Neural progenitor cell (in vitro differentiated cells): ENCODE measurements around the gene NOP16. TPM values are rescaled to one million over a fixed set of nuclear protein-coding genes. Genes with fewer than 3 reads are reported as not detected.
A peak's percentile ranks its signal among the peaks of the same experiment; 100 is the strongest.

ENCODE experiments used
- DNase-seq: peaks from one replicate; pipeline ENCODE4 v3.0.0-alpha.2; 2016; ENCODE audit warnings: low spot score
- H2AFZ ChIP-seq: fragments of 200-600 bp; sonication (generic); replicated peaks from 2 replicates; pipeline ENCODE4 v1.6.1; 2016; ENCODE audit warnings: antibody characterized with exemption
- H3F3A ChIP-seq: fragments of 200-600 bp; sonication (generic); 2 replicates; pipeline ENCODE4 v1.6.1; 2016; ENCODE audit warnings: antibody characterized with exemption, low read depth
- H3K27ac ChIP-seq: fragments of 200-600 bp; sonication (generic); 2 replicates; pipeline ENCODE4 v1.5.1; 2016; ENCODE audit warnings: mild to moderate bottlenecking
- H3K27me3 ChIP-seq: fragments of 200-600 bp; sonication (generic); 2 replicates; pipeline ENCODE4 v1.6.1; 2016; ENCODE audit warnings: mild to moderate bottlenecking, moderate library complexity
- H3K36me3 ChIP-seq: fragments of 200-600 bp; sonication (generic); 2 replicates; pipeline ENCODE4 v1.5.1; 2016
- H3K4me1 ChIP-seq: fragments of 200-600 bp; sonication (generic); 2 replicates; pipeline ENCODE4 v1.6.1; 2016; ENCODE audit warnings: mixed run types
- H3K4me2 ChIP-seq: fragments of 200-600 bp; sonication (generic); 2 replicates; pipeline ENCODE4 v1.6.1; 2016
- H3K4me3 ChIP-seq: fragments of 200-600 bp; sonication (generic); 2 replicates; pipeline ENCODE4 v1.5.1; 2016
- H3K79me2 ChIP-seq: fragments of 200-600 bp; sonication (generic); 2 replicates; pipeline ENCODE4 v1.6.1; 2016; ENCODE audit warnings: low read depth
- H3K9ac ChIP-seq: fragments of 200-600 bp; sonication (generic); 2 replicates; pipeline ENCODE4 v1.6.1; 2016
- H3K9me3 ChIP-seq: fragments of 200-600 bp; sonication (generic); 2 replicates; pipeline ENCODE4 v1.5.1; 2016; ENCODE audit warnings: low read depth
- H4K20me1 ChIP-seq: fragments of 200-600 bp; sonication (generic); 2 replicates; pipeline ENCODE4 v1.6.1; 2016; ENCODE audit warnings: low read depth
- H3K27ac Mint-ChIP-seq: 3 replicates; pipeline ENCODE4 v1.8.0; 2021; ENCODE audit warnings: mixed read lengths
- H3K27me3 Mint-ChIP-seq: 2 replicates; pipeline ENCODE4 v1.8.0; 2022; ENCODE audit warnings: low read depth, mild to moderate bottlenecking, inconsistent platforms, moderate library complexity, mixed read lengths; ENCODE audit not compliant: insufficient read depth
- H3K36me3 Mint-ChIP-seq: 3 replicates; pipeline ENCODE4 v1.8.0; 2021; ENCODE audit warnings: mixed read lengths
- H3K4me1 Mint-ChIP-seq: 3 replicates; pipeline ENCODE4 v1.8.0; 2021; ENCODE audit warnings: mixed read lengths
- H3K4me3 Mint-ChIP-seq: 3 replicates; pipeline ENCODE4 v1.8.0; 2021; ENCODE audit warnings: mild to moderate bottlenecking, moderate library complexity, mixed read lengths
- H3K9me3 Mint-ChIP-seq: 3 replicates; pipeline ENCODE4 v1.8.0; 2020; ENCODE audit warnings: mixed read lengths
- EZH2 ChIP-seq: fragments of 200-600 bp; sonication (generic); IDR thresholded peaks from 2 replicates; pipeline ENCODE4 v1.6.1; 2017; ENCODE audit warnings: antibody characterized with exemption, mild to moderate bottlenecking, moderate library complexity
- EZH2phosphoT487 ChIP-seq: fragments of 200-600 bp; sonication (generic); IDR thresholded peaks from 2 replicates; pipeline ENCODE4 v1.6.1; 2017; ENCODE audit warnings: antibody characterized with exemption
- microRNA counts: library from miRNA; unstranded; fragments of <30 nt; microRNA quantifications from one replicate; lab custom pipeline; 2016
- microRNA-seq: library from miRNA; unstranded; fragments of <30 nt; microRNA quantifications from one replicate; pipeline ENCODE4, GENCODE V29; 2016
- small RNA-seq: library from RNA; depleted of rRNA; stranded (forward); fragments of <200 nt; gene quantifications from one replicate; pipeline ENCODE3, GENCODE V24; 2015
- total RNA-seq: library from RNA; depleted of rRNA; stranded (reverse); fragments of >200 nt; gene quantifications from 2 replicates; pipeline ENCODE4 v1.2.3, GENCODE V29; 2015; ENCODE audit warnings: low replicate concordance
- TF ChIP-seq, protein P1 (sequence below): fragments of 200-600 bp; sonication (generic); IDR thresholded peaks from 2 replicates; pipeline ENCODE4 v1.5.1; 2017; ENCODE audit warnings: antibody characterized with exemption, mild to moderate bottlenecking

The NOP16 gene
- total RNA-seq, 1 donor from 2014 or later: 10.3 TPM

GRCh38 chr5:176339304-176339703, 49.1 kb downstream of the NOP16 start:
- H3K9ac ChIP-seq: no peak overlapping the region
- H3K4me2 ChIP-seq: no peak overlapping the region
- no peak overlapping the region for H2AFZ ChIP-seq
- Mint-ChIP-seq H3K27me3 (no peaks in the 10 kb centered on the region), H3K4me3 (no peak overlapping the region), H3K4me1 (no peaks in the 10 kb centered on the region), H3K36me3 (peaks cover 38% of the 10 kb centered on the region), H3K27ac (no peak overlapping the region), H3K9me3 (no peaks in the 10 kb centered on the region)
- no peaks in the 10 kb centered on the region for H3K36me3 ChIP-seq
- no peak overlapping the region for H3K27ac ChIP-seq
- DNase-seq: no peak
- TF ChIP-seq, protein P1, sequence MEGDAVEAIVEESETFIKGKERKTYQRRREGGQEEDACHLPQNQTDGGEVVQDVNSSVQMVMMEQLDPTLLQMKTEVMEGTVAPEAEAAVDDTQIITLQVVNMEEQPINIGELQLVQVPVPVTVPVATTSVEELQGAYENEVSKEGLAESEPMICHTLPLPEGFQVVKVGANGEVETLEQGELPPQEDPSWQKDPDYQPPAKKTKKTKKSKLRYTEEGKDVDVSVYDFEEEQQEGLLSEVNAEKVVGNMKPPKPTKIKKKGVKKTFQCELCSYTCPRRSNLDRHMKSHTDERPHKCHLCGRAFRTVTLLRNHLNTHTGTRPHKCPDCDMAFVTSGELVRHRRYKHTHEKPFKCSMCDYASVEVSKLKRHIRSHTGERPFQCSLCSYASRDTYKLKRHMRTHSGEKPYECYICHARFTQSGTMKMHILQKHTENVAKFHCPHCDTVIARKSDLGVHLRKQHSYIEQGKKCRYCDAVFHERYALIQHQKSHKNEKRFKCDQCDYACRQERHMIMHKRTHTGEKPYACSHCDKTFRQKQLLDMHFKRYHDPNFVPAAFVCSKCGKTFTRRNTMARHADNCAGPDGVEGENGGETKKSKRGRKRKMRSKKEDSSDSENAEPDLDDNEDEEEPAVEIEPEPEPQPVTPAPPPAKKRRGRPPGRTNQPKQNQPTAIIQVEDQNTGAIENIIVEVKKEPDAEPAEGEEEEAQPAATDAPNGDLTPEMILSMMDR: no peak
- TF ChIP-seq EZH2: no peak
- TF ChIP-seq EZH2phosphoT487: no peak
- H3F3A ChIP-seq: no peaks in the 10 kb centered on the region
- H4K20me1 ChIP-seq: no peaks in the 10 kb centered on the region
- H3K9me3 ChIP-seq: no peaks in the 10 kb centered on the region
- no peaks in the 10 kb centered on the region for H3K27me3 ChIP-seq
- H3K4me1 ChIP-seq: no peaks in the 10 kb centered on the region
- H3K79me2 ChIP-seq: no peaks in the 10 kb centered on the region
- no peak overlapping the region for H3K4me3 ChIP-seq

GRCh38 chr5:176337913-176338312, 50.5 kb downstream of the NOP16 start:
- Histone ChIP-seq H3K36me3 (no peaks in the 10 kb centered on the region), H3K9ac (no peak overlapping the region), H3K4me2 (no peak overlapping the region), H3K9me3 (no peaks in the 10 kb centered on the region), H3K4me1 (no peaks in the 10 kb centered on the region), H2AFZ (no peak overlapping the region), H3K27ac (no peak overlapping the region), H4K20me1 (no peaks in the 10 kb centered on the region), H3K27me3 (no peaks in the 10 kb centered on the region), H3K79me2 (no peaks in the 10 kb centered on the region), H3F3A (no peaks in the 10 kb centered on the region), H3K4me3 (no peak overlapping the region)
- Mint-ChIP-seq H3K9me3 (no peaks in the 10 kb centered on the region), H3K27ac (no peak overlapping the region), H3K4me1 (no peaks in the 10 kb centered on the region), H3K36me3 (peaks cover 40% of the 10 kb centered on the region), H3K4me3 (no peak overlapping the region), H3K27me3 (no peaks in the 10 kb centered on the region)
- DNase-seq: no peak
- TF ChIP-seq EZH2phosphoT487: no peak

DNA sequence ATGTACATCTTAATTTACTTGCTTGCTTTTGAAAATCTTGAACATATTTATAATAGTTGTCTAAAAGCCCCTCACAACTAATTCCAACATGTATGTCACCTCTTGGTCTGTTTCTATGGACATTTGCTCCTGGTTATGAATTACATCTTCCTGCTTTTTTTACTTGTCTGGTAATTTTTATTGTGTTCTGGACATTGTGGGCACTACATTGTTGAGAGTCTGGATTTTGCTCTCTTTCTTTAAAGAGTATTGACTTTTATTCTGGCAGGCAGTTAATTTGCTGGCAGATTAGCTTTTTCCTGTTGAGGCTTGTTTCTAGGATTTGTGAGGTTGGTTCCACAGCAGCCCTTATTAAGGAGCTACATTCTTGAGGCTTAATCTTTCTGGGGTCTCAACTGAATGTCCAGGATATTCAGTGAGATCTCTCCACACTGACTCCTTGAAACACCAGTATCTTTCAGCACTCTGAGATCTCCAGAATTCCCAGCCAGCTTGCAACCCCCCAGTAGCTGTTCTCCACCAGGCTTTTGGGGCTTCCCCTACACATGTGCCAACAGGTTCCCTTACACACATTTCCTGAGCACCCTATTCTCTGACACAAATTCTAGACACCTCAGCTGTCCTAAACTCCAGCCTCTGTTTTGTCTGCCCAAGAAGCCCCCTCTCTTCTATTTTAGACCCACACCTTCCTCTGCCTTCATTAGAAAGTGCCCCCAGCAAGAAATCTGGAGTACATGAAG, 54.2 kb downstream of the NOP16 start:
- Histone ChIP-seq H3F3A (no peaks in the 10 kb centered on the region), H3K4me1 (no peaks in the 10 kb centered on the region), H3K9ac (no peak overlapping the region), H2AFZ (no peak overlapping the region), H3K4me2 (no peak overlapping the region), H3K4me3 (no peak overlapping the region), H3K79me2 (no peaks in the 10 kb centered on the region), H3K27me3 (no peaks in the 10 kb centered on the region), H3K27ac (no peak overlapping the region), H3K9me3 (no peaks in the 10 kb centered on the region), H4K20me1 (no peaks in the 10 kb centered on the region), H3K36me3 (no peaks in the 10 kb centered on the region)
- DNase-seq: no peak
- H3K27ac Mint-ChIP-seq: no peak overlapping the region
- H3K9me3 Mint-ChIP-seq: no peaks in the 10 kb centered on the region
- H3K4me1 Mint-ChIP-seq: no peaks in the 10 kb centered on the region
- TF ChIP-seq EZH2 (no peak), EZH2phosphoT487 (no peak)
- TF ChIP-seq, protein P1: no peak
- H3K4me3 Mint-ChIP-seq: no peak overlapping the region
- peaks cover 2% of the 10 kb centered on the region for H3K27me3 Mint-ChIP-seq
- peaks cover 34% of the 10 kb centered on the region for H3K36me3 Mint-ChIP-seq

MicroRNAs within 50 kb of the gene (microRNA counts, 767-probe panel; counts per million panel counts)
- microRNA hsa-miR-1271-5p (lab: Ali Mortazavi, UCI): 460 counts per million, percentile 90 among the panel's probes with 10 or more counts

Small RNA genes within 50 kb of the gene (microRNA-seq; reads per million reads assigned to microRNA genes)
- 1.6 reads per million for gene MIR1271

Small RNA genes within 50 kb of the gene (small RNA-seq; reads per million reads assigned to genes)
- gene MIR1271: 0.57 reads per million, percentile 60 among the genes with 10 or more reads in this experiment

Other genes starting within 250 kb of the NOP16 start
- gene SIMC1, start 150.2 kb downstream of the NOP16 start, total RNA-seq: 10.9 and 15.7 TPM in 2 replicates
- gene KIAA1191, start 26.8 kb downstream of the NOP16 start, total RNA-seq: 116 and 126 TPM in 2 replicates
- 9.1 and 16.6 TPM in 2 replicates for gene ARL10, start 23.1 kb downstream of the NOP16 start, total RNA-seq
- gene HIGD2A, start 153 bp upstream of the NOP16 start, total RNA-seq: 40.1 and 65.6 TPM in 2 replicates
- 12.6 and 29.2 TPM in 2 replicates for gene CLTB, start 27.9 kb upstream of the NOP16 start, total RNA-seq
- 32.3 and 33.4 TPM in 2 replicates for gene FAF2, start 59.8 kb upstream of the NOP16 start, total RNA-seq
- gene RNF44, start 148.8 kb upstream of the NOP16 start, total RNA-seq: 11.7 and 38.7 TPM in 2 replicates
- not detected in 2 replicates for gene CDHR2, start 160.7 kb upstream of the NOP16 start, total RNA-seq
- 0.67 and 3.7 TPM in 2 replicates for gene GPRIN1, start 221.6 kb upstream of the NOP16 start, total RNA-seq
- 1.1 TPM in 1 of 2 replicates, not detected in the other for gene SNCB, start 241.9 kb upstream of the NOP16 start, total RNA-seq
- gene EIF4E1B, start 242.1 kb upstream of the NOP16 start, total RNA-seq: 0.06 and 0.68 TPM in 2 replicates